GM12801 (cell line): ENCODE results near the gene MEGF11.

ENCODE experiments used
- CTCF ChIP-seq: IDR thresholded peaks from one replicate; pipeline ENCODE4 v1.5.1; 2011; ENCODE audit warnings: control low read depth; ENCODE audit not compliant: insufficient read length; ENCODE audit errors: extremely low read depth

Gene MEGF11

GRCh38 chr15:66018488-66018797, 235.1 kb downstream of the MEGF11 start:
- no peak for TF ChIP-seq CTCF

GRCh38 chr15:66017792-66018487, 235.6 kb downstream of the MEGF11 start:
- TF ChIP-seq CTCF, result no peak

GRCh38 chr15:66017000-66017399, 236.6 kb downstream of the MEGF11 start:
- no peak for TF ChIP-seq CTCF

- TF ChIP-seq CTCF, result no peak
Measured at GRCh38 chr15:66016199-66016598, 237.4 kb downstream of the MEGF11 start.

- no peak for TF ChIP-seq CTCF
Measured at GRCh38 chr15:66014635-66015182, 238.8 kb downstream of the MEGF11 start.

- TF ChIP-seq CTCF, result no peak
Measured at GRCh38 chr15:66014022-66014421, 239.5 kb downstream of the MEGF11 start.

GRCh38 chr15:66008940-66009562, 244.5 kb downstream of the MEGF11 start:
- TF ChIP-seq CTCF, result no peak
